ENCODE data around the gene NYAP1. TPM values are rescaled to one million over a fixed set of nuclear protein-coding genes. Genes with fewer than 3 reads are reported as not detected.
A peak's percentile ranks its signal among the peaks of the same experiment; 100 is the strongest.

Gene NYAP1
- total RNA-seq, 1 donor from 2014 or later: 0.99 TPM

- Mint-ChIP-seq H3K27ac (ENCODE audit: unreplicated experiment) (no peak overlapping the region), H3K27me3 (ENCODE audit: unreplicated experiment) (no peaks in the 10 kb centered on the region)
These were observed 932 bp downstream of the NYAP1 start for GRCh38 chr7:100484673-100485045.

DNA sequence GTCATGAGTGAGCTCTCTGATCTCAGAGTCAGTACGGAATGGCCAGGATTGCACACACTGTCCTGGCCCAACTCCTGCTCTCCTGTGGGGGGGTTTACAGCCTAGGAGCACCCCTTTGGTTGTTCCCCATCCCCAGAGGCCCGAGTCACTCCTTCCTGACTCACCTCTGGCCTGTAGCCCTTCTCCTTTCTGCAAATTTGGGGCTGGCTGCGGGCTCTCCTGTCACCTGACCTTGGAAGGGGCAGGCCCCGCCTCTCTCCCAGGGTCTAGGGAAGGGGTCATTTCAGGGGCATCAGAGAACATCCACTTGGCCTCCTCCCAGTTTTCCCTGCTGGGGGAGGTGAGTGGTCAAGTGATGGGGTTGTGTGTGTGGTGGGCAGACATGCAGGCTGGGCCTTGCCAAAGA lies 1.7 kb downstream of the NYAP1 start:
- Mint-ChIP-seq H3K4me1 (ENCODE audit: unreplicated experiment) (peaks cover 11% of the 10 kb centered on the region), H3K9me3 (ENCODE audit: unreplicated experiment) (no peaks in the 10 kb centered on the region), H3K36me3 (ENCODE audit: unreplicated experiment) (no peaks in the 10 kb centered on the region), H3K27me3 (ENCODE audit: unreplicated experiment) (no peaks in the 10 kb centered on the region), H3K4me3 (ENCODE audit: unreplicated experiment) (no peak overlapping the region), H3K27ac (ENCODE audit: unreplicated experiment) (no peak overlapping the region)
- DNase-seq (ENCODE audit: extremely low spot score, unreplicated experiment): no peak
- no peak for TF ChIP-seq CTCF (IDR thresholded peaks at IDR 0.05)

More at GRCh38 chr7:100484673-100485045, 932 bp downstream of the NYAP1 start:
- no peaks in the 10 kb centered on the region for H3K9me3 Mint-ChIP-seq (ENCODE audit: unreplicated experiment)
- peaks cover 12% of the 10 kb centered on the region for H3K4me1 Mint-ChIP-seq (ENCODE audit: unreplicated experiment)
- no peaks in the 10 kb centered on the region for H3K36me3 Mint-ChIP-seq (ENCODE audit: unreplicated experiment)
- no peak for DNase-seq (ENCODE audit: extremely low spot score, unreplicated experiment)
- H3K4me3 Mint-ChIP-seq (ENCODE audit: unreplicated experiment): peak overlapping the region; percentile 43
- TF ChIP-seq CTCF (IDR thresholded peaks at IDR 0.05): no peak

GRCh38 chr7:100486111-100486636 lies 2.4 kb downstream of the NYAP1 start:
- no peak for DNase-seq (ENCODE audit: extremely low spot score, unreplicated experiment)
- no peaks in the 10 kb centered on the region for H3K36me3 Mint-ChIP-seq (ENCODE audit: unreplicated experiment)
- no peaks in the 10 kb centered on the region for H3K9me3 Mint-ChIP-seq (ENCODE audit: unreplicated experiment)
- H3K4me1 Mint-ChIP-seq (ENCODE audit: unreplicated experiment): peaks cover 11% of the 10 kb centered on the region
- H3K27me3 Mint-ChIP-seq (ENCODE audit: unreplicated experiment): no peaks in the 10 kb centered on the region
- no peak overlapping the region for H3K27ac Mint-ChIP-seq (ENCODE audit: unreplicated experiment)
- H3K4me3 Mint-ChIP-seq (ENCODE audit: unreplicated experiment): no peak overlapping the region
- TF ChIP-seq CTCF (IDR thresholded peaks at IDR 0.05): no peak

GRCh38 chr7:100486753-100487446 lies 3.2 kb downstream of the NYAP1 start:
- H3K27me3 Mint-ChIP-seq (ENCODE audit: unreplicated experiment): no peaks in the 10 kb centered on the region
- peaks cover 11% of the 10 kb centered on the region for H3K4me1 Mint-ChIP-seq (ENCODE audit: unreplicated experiment)
- no peaks in the 10 kb centered on the region for H3K9me3 Mint-ChIP-seq (ENCODE audit: unreplicated experiment)
- no peaks in the 10 kb centered on the region for H3K36me3 Mint-ChIP-seq (ENCODE audit: unreplicated experiment)
- no peak for TF ChIP-seq CTCF (IDR thresholded peaks at IDR 0.05)
- DNase-seq (ENCODE audit: extremely low spot score, unreplicated experiment): peak; percentile 85
- H3K4me3 Mint-ChIP-seq (ENCODE audit: unreplicated experiment): no peak overlapping the region
- no peak overlapping the region for H3K27ac Mint-ChIP-seq (ENCODE audit: unreplicated experiment)

GRCh38 chr7:100488333-100489095 lies 4.8 kb downstream of the NYAP1 start:
- no peak for DNase-seq (ENCODE audit: extremely low spot score, unreplicated experiment)
- peaks cover 3% of the 10 kb centered on the region for H3K36me3 Mint-ChIP-seq (ENCODE audit: unreplicated experiment)
- no peak for TF ChIP-seq CTCF (IDR thresholded peaks at IDR 0.05)
- H3K27ac Mint-ChIP-seq (ENCODE audit: unreplicated experiment): no peak overlapping the region
- no peak overlapping the region for H3K4me3 Mint-ChIP-seq (ENCODE audit: unreplicated experiment)
- H3K27me3 Mint-ChIP-seq (ENCODE audit: unreplicated experiment): no peaks in the 10 kb centered on the region
- H3K4me1 Mint-ChIP-seq (ENCODE audit: unreplicated experiment): peaks cover 11% of the 10 kb centered on the region
- no peaks in the 10 kb centered on the region for H3K9me3 Mint-ChIP-seq (ENCODE audit: unreplicated experiment)

Data from osteocyte (in vitro differentiated cells).